ENCODE measurements around the gene C2CD4D. TPM values are rescaled to one million over a fixed set of nuclear protein-coding genes. Genes with fewer than 3 reads are reported as not detected.

The C2CD4D gene
- total and polyA plus RNA-seq, 2 of the 13 experiments (the other 11 are each of a cell fraction or from before 2014, with no cell fraction given): not detected

DNA sequence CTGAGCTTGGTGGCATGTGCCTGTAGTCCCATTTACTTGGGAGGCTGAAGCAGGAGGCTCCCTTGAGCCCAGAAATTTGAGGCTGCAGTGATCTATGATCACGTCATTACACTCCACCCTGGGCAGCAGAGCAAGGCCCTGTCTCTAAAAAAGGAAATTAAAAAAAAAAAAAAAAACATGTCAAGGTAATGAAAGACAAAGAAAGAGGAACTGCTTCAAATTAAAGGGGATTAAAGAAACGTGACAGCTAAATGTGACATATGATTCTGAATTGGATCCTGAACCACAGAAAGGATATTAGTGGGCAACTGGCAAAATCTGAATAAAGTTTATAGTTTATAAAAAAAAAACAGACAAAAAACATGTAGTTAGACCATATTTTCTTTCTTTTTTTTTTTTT, 3.8 kb upstream of the C2CD4D start:
- DNase-seq (ENCODE audit: low spot score): no peak
- ATAC-seq: no peak
- H3K27me3 ChIP-seq (ENCODE audit: control insufficient read depth in 1 of 2, insufficient read depth in 2 of 2, low read length in 2 of 2): peaks cover 0 to 23% of the 10 kb centered on the region in 2 experiments; a peak in 2 of 5 replicates
- no peak overlapping the region for H3K27ac ChIP-seq (ENCODE audit: extremely low read length, insufficient read depth, low read length)
- BruUV-seq (replicated peaks): no TSS peak
- H3K4me2 ChIP-seq (ENCODE audit: low read depth, low read length): no peak overlapping the region
- no peak overlapping the region for H3K9ac ChIP-seq (ENCODE audit: insufficient read depth, low read depth, low read length)
- in situ Hi-C loops (cut with HindIII; ENCODE audit: extremely low pct_ligation_motif_present, low pct_unique_long_range_greater_than_20kb): no loop called here
- intact Hi-C loops (cut with micrococcal nuclease; ENCODE audit: unreplicated experiment): no loop called here
- CTCF ChIA-PET (ENCODE audit: low intra/inter-chr PET ratio, low total read pairs): no interaction called here
- FAIRE-seq: no peak
- no peak for TF ChIP-seq ZNF34 (CRISPR knock-in tag; IDR thresholded peaks at IDR 0.05; ENCODE audit: borderline replicate concordance)
- no peak for TF ChIP-seq GRHL1 (CRISPR knock-in tag; conservative IDR thresholded peaks at IDR 0.05)
- TF ChIP-seq ZBTB43 (CRISPR knock-in tag; conservative IDR thresholded peaks at IDR 0.05): no peak
- TF ChIP-seq HOXA9 (CRISPR knock-in tag; IDR thresholded peaks at IDR 0.05; ENCODE audit: borderline replicate concordance): no peak
- no peak for TF ChIP-seq ZBTB7B (CRISPR knock-in tag; IDR thresholded peaks at IDR 0.05)
- TF ChIP-seq HHEX (CRISPR knock-in tag; IDR thresholded peaks at IDR 0.05): no peak
- H3K36me3 ChIP-seq (replicated peaks in 1 of 2; ENCODE audit: control insufficient read depth in 1 of 2, insufficient read depth in 2 of 2, low read length in 2 of 2): no peaks in the 10 kb centered on the region
- no peaks in the 10 kb centered on the region for H3K9me3 ChIP-seq (ENCODE audit: low read length)
- no peak overlapping the region for H3K4me3 ChIP-seq (replicated peaks in 1 of 3; ENCODE audit: insufficient read depth in 1 of 3, low read depth in 2 of 3, low read length in 3 of 3)
- WGBS (ENCODE audit: low lambda C conversion rate): 34% methylated on average over 2 of the region's 2 CpGs
- H3K79me2 ChIP-seq (ENCODE audit: insufficient read depth, low read length): no peaks in the 10 kb centered on the region
- H3K4me1 ChIP-seq (ENCODE audit: insufficient read depth, low read length): peaks cover 37% of the 10 kb centered on the region
- no peak overlapping the region for H2AFZ ChIP-seq (ENCODE audit: low read length)
- POLR2A ChIA-PET: interaction anchor here (0.7 kb wide), 1 partner anchor 204 kb away, joined by 3 read pairs; no protein-coding TSS in a partner anchor
- H4K20me1 ChIP-seq (ENCODE audit: insufficient read depth, low read length): no peaks in the 10 kb centered on the region

All from HepG2 (cell line).